IgD-negative memory B cell (primary cell): Measurements from ENCODE around the gene SRGAP3. TPM values are rescaled to one million over a fixed set of nuclear protein-coding genes. Genes with fewer than 3 reads are reported as not detected.

Experiments used
- H3K27ac Mint-ChIP-seq, 3 donors: one replicate each; pipeline ENCODE4 v1.8.0; 2020 to 2022; ENCODE audit warnings: mild to moderate bottlenecking in 3 of 3, mixed read lengths in 3 of 3, moderate library complexity in 1 of 3
- H3K27me3 Mint-ChIP-seq: one replicate; pipeline ENCODE4 v1.8.0; 2021; ENCODE audit warnings: mixed read lengths
- H3K36me3 Mint-ChIP-seq: one replicate; pipeline ENCODE4 v1.8.0; 2020; ENCODE audit warnings: mild to moderate bottlenecking, mixed read lengths
- H3K4me1 Mint-ChIP-seq, 3 donors: one replicate each; pipeline ENCODE4 v1.8.0; 2020 to 2022; ENCODE audit warnings: mixed read lengths in 3 of 3, mild to moderate bottlenecking in 1 of 3
- H3K4me3 Mint-ChIP-seq, 4 donors: one replicate each; pipeline ENCODE4 v1.8.0; 2020 to 2022; ENCODE audit warnings: mild to moderate bottlenecking in 4 of 4, mixed read lengths in 4 of 4, moderate library complexity in 3 of 4
- H3K9me3 Mint-ChIP-seq, 3 donors: one replicate each; pipeline ENCODE4 v1.8.0; 2020 to 2021; ENCODE audit warnings: mixed read lengths in 3 of 3, mild to moderate bottlenecking in 1 of 3
- polyA plus RNA-seq: library from polyadenylated mRNA; unstranded; fragments of 300-500 nt; fragmentation: Illumina TruSeq; gene quantifications from one replicate; pipeline ENCODE4 v1.2.3, GENCODE V29; 2021

The SRGAP3 gene
- polyA plus RNA-seq, 1 donor from 2014 or later, result 0.24 TPM

DNA sequence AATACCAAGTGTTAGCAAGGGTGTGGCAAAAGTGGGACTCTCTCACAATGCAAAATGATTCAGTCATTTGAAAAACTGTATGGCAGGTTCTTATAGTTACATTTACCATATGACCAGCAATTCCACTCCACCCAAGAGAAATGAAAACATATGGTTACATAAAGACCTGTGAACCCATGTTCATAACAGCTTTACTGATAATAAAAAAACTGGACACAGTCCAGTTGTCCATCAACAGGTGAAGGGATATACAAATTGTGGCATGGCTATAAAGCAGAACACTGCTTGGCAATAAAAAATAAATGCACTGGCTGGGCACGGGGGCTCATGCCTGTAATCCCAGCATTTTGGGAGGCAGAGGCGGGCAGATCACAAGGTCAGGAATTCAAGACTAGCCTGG, 316.9 kb downstream of the SRGAP3 start:
- no peak overlapping the region for H3K4me3 Mint-ChIP-seq
- H3K4me1 Mint-ChIP-seq, result no peaks in the 10 kb centered on the region
- H3K27me3 Mint-ChIP-seq, result no peaks in the 10 kb centered on the region
- peaks cover 6% of the 10 kb centered on the region for H3K36me3 Mint-ChIP-seq
- no peak overlapping the region for H3K27ac Mint-ChIP-seq
- peaks cover 0 to 2% (median 0%) of the 10 kb centered on the region in 3 donors for H3K9me3 Mint-ChIP-seq

DNA sequence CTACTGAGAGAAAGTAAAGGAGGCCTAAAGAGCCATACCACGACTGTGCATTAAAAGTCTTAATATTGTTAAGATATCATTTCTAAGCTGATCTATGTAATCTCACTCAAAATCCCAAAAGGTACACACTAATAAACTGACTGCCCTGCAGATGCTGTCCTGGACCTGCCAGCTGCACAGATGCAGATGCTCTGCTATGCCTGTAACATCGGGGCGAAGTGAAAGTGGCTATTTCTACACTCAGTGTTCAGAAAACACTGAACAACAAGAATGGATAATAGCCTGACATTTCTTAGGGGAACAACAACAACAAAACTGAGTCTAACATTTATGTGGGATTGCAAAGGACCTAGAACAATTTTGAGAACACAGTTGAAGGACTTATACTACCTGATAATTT, 318.1 kb downstream of the SRGAP3 start:
- Mint-ChIP-seq H3K9me3 (peaks cover 0 to 2% (median 0%) of the 10 kb centered on the region in 3 donors), H3K27me3 (no peaks in the 10 kb centered on the region), H3K4me1 (no peaks in the 10 kb centered on the region), H3K36me3 (peaks cover 6% of the 10 kb centered on the region), H3K4me3 (no peak overlapping the region), H3K27ac (no peak overlapping the region)

Other genes starting within 250 kb of the SRGAP3 start
- gene THUMPD3, start 113.4 kb upstream of the SRGAP3 start, polyA plus RNA-seq, result 17.9 TPM
- 57.3 TPM for gene SETD5, start 148.0 kb upstream of the SRGAP3 start, polyA plus RNA-seq